HG02588 (cell line): ENCODE measurements around the gene DDB1.

Experiments
- ATAC-seq: cut with Tn5 transposase; IDR thresholded peaks from one replicate; pipeline ENCODE4 v1.9.1; 2021; ENCODE audit warnings: mild to moderate bottlenecking, moderate library complexity; ENCODE audit not compliant: unreplicated experiment

The DDB1 gene

DNA sequence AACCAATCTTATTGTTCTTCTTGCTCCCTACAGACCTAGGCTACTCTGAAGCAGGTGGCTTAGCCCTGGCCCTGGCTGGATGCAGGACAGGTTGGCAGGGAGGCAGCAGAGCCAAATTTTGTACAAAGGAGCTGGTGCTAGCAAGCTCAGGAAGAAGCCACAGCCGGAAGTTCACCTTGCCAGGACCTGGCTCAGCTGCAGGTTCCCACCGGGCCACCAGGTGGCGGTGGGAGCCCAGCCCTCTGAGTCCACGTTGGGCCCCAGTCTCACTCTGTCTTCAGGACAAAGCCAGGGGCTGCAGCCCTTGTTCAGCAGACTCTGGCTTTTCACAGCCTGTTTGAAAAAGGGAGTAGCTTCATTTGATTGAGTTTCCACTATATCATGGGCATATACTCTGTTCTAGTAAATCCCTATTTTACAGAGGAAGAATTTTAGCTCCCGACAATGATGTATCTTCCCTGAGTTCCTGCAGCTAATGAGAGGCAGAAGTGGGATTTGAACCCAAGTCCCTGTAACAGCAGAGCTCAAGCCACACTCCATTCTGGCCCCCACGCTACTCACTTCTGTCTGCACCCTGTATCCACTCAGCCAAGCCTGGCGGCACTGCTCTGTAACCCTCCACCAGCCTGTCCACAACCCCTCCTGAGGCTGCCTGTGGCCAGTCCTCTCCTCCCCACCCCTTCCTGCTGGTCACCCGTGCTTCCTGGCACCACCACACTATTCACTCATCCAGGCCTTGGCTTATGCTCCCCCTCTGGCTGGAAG lies 3.4 kb upstream of the DDB1 start:
- ATAC-seq = peak; percentile 45

DNA sequence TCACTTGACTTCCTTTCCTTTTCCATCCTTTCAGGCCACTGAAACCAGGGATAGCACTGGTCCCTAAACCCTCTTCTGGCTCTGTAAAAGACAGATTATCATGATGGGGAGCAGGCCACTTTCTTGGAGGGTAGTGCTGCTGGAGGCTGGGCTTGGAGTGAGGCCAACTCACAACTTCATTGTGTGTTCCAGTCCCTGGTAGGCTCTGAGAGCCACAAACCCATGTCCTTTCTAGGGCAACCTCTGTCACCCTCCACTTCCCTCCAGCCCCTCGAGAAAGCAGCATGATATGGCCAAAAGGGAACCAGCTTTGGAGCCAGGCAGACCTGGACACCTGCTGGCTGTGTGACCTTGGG lies 2.4 kb upstream of the DDB1 start:
- ATAC-seq = no peak

DNA sequence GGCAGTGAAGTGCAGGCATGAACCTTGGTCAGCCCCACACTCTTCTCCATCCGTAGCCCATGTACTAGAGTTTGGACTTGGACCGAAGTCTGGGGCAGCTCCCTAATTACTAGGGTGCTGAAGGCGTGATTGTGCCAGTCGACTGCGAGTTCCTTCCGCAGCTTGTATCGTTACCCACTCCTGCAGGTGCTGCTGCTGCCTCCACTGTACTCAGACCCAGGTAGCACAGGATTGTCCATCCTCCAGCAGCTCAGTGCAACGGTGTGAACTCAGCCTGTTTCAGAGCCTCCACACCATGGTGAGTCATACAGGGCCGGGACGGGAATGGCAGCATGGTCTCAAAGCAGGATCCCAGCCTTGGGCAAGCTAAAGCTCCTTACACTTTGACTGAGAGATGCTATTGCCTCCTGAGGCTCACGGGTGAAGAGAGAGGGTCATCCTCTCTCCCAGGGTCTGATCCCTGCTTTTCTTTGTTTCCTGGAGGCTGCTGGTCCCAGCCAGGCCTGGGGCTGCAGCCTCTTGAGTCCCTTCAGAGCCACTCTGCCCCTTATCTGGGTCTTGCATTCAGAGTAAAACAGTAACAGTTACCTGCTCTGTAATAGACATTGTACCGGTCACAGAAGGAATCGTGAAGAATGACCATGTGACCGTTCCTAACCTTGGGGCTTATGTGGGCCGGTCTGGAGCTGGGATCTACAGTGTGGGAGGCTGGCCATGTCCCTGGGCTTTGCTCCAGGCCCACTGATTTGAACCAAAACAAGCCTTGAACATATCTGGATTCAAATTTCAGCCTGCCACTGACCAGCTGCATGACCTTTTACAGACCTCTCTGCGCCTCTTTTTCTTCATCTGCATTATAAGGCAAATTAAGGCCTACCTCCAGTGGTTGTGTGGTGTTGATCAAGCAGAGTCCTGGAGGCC lies 1.8 kb upstream of the DDB1 start:
- no peak for ATAC-seq

DNA sequence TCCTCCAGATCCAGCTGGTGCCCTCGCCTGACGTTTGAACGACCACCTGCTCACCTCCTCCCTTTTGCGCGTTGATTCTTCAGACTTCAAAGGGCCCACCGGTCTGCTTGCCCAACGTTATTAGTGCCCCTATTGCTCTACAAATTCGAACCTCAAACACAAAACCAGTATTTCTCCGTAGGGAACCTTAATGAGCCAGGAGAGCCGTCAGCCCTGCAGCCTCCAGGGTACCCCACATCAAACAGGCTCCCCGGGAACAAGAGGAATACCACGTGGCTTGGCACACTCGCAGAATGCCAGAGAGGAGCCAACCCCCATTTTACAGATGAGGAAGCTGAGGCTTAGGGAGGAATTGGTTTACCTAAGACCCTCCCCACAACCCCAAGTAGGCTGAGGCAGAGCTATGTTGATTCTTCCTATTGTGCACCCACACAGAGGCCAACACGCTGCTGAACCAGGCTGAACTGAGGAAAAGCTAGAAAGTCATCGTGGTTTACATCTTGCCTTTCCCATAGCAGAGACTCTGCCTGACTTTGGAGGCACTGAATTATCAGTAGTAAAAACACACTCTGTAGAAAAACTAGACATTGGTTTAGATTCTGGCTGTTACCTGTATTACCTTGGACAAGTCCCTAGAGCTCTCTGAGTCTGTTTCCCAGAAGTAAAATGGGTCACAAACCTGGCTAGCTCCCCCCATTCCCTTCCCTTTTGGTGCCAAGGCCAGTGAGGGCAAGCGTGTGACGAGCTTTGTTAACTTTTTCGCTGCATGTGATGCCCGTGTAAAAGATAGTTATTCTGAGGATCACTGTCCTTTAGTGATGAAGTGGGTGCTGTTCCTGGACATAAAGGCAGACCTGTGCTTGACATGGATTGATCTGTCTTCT lies 887 bp upstream of the DDB1 start:
- no peak for ATAC-seq

DNA sequence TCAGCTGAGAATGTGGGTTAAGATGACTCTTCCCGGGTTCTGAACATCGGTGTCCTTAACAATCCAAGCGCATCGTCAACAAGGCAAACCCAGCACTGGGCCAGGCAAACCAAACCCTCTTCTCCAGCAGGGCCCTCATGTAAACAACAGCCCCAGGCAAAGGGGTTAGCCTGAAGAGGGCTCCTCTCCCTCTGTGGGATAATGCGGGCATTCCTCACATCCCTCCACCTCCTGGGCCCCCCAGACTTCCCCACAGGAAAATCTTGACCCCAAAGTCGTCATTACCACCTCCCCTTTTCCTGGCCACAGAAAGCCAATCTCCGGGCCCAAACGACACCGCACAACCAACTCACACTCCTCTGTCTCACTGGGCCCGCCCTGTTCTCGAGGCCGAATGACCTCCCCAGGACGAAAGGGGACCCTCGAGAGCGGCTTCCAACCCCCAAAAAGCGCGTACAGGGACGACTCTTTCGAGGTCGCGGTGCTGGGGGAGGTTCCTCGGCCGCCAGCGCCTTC lies 566 bp downstream of the DDB1 start:
- ATAC-seq = no peak

DNA sequence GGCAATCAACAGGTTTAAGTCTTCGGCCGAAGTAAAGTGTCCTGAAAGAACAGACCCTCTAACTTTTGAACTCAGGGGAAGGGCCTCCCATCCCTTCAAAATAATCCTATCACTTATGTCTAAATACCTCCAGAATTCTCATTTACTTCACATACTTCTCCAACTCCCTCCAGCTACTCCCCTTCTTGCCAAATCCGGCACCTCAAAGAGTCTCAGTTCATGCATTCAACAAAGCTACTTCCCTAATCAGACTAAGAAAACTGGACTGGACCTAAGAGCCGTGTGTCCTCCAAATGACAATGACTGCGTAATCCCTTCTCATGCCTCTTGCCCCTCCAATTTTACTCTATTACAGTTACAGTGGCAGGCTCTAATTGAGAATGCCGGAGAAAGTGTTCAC lies 1.3 kb downstream of the DDB1 start:
- no peak for ATAC-seq

DNA sequence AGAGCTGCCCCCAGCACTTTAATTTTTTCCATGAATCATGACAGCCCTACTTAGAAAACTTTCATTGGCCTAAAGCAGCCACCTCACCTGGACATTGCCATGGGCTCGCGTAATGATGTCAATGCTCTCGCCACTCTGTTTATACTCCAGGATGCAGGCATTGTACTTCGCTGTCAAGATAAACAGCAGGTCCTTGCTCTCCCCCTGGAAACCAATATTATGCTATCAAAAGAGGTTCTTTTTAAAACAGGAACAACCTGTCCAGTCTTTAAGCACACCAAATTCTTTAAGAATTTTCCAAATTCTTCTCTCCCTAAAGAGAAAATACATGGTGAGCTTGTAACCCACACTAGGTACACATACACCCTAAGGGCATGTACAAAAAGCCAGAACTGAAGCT lies 3.0 kb downstream of the DDB1 start:
- ATAC-seq = no peak

DNA sequence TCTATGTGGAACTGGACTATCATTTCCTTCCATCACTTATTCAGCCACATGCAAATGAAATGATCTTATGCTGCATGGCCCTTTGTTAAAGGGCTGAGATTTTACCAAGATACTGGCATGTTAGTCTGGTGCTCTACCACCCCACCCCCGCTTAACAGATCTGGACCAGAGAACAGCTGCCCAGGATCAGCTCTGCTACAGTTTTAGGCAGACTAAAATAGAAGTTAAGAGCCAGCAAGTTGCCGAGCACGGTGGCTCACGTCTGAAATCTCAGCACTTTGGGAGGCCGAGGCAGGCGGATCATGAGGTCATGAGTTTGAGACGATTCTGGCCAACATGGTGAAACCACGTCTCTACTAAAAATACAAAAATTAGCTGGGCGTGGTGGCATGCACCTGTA lies 4.6 kb downstream of the DDB1 start:
- no peak for ATAC-seq

DNA sequence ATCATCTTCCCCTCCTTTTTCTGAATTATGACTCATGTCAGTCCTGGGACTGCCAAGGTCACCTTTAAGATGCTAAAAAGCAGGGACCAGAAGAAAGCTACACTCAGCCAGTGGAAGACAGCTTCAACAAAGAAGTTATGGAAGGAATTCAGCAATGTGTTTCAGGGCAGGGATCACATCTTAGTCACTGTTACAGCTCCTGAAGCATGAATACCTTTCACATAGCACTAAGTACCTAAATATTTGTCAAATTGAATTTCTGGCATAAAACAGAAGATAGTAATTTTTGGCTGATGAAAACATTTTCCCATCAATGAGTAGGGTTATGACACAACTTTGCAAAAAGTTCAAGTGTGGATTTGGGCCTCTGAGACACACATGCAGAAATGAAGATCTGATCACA lies 5.2 kb downstream of the DDB1 start:
- no peak for ATAC-seq

DNA sequence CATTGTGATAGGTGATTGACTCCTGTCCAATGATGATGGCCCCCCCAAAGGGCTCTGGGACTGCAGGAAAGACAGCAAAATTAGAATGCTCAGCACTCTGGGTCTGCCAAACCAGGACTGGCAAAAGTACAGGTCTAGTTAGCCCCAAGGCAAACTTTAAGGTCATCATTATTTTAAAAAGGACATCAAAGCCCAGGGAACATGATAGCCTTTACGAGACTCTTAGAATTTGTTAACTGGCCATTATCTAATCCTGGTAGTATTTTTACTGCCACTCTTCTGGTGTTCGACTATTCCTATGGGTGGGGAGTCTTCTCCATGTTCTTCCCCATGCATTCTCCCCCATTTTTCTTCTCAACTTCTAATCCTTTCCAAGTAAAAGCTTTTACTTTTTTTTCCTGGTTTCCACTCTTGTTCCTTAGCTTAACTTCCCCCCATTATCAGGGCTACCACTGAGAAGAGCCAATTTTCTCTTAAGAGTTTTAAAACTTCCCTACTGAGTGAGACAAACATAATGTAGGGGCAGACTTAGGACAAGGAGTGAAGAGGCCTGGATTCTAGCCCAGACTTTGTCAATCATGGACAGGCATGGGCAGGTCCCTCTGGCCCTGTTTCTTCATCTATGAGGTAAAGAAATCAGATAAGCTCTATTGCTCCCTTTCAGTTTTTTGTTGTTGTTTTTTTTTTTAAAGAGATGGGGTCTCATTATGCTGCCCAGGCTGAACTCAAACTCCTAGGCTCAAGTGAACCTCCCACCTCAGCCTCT lies 7.1 kb downstream of the DDB1 start:
- ATAC-seq = no peak

DNA sequence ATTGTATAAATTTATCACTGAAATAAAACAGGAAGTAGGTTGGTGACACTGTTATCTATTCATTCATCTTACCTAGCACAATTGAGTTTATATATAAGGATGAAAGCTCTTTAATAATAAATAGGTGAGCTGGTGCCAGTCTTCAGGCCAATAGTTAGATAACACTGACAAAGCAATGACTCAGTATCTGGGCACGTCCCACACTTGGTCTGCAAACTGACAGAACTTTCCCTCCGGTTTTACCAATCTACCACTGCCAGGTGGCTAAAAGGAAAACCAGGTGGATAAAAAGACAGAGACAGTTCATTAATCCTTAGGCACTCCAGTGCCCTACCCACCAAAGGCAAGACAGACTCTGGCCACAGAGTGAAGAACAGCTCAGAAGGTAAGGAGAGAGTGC lies 17.6 kb downstream of the DDB1 start:
- ATAC-seq = no peak

DNA sequence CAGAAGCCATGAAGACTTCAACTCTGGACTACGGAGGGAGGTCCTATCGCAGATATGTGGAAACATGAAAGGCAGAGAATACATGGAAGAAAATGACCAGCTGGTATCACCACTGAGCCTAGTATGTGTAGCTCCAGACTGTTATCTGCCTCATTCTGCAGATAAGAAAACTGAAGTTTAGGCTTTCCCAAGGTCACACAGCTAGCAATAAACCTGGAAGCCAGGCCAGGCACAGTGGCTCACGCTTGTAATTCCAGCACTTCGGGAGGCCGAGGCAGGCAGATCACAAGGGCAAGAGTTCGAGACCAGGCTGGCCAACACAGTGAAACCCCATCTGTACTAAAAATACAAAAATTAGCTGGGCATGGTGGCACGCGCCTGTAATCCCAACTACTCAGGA lies 22.2 kb downstream of the DDB1 start:
- no peak for ATAC-seq

DNA sequence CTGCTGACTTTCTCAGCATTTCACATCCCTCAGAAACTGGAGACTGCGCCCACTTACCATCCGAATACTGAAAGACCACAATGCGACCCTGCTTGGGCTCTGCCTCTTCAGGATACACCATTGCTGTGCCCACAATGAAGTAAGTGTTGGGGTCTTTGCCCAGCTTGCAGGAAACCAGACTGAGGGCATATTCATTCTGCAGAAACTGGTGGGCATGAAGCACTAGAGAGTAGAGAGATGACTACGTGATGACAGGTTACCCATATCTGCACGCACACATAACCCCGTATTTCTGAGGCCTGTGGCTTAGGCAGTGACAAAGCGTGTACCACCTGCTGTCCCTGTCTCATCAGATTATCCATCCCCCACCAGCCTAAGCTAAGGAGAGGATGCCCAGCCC lies 23.2 kb downstream of the DDB1 start:
- ATAC-seq = no peak

DNA sequence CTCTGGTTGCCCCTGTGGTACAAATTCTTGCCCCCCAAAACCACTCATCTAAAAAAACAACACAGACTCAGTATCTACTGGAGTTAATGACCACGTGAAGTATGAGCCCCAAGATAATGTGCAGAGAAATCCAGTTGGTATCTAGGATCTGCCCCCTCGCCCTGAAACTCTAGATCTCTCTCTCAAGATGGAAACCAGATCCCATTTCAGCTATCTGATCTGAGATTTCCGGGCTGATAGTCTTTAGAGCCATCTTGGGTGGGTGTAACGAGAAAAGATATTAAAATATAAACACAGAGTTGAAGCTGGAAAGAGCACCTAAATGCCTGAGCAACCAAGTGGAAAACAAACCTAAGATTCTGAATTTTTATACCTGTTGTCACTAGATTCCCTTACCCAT lies 23.8 kb downstream of the DDB1 start:
- no peak for ATAC-seq

DNA sequence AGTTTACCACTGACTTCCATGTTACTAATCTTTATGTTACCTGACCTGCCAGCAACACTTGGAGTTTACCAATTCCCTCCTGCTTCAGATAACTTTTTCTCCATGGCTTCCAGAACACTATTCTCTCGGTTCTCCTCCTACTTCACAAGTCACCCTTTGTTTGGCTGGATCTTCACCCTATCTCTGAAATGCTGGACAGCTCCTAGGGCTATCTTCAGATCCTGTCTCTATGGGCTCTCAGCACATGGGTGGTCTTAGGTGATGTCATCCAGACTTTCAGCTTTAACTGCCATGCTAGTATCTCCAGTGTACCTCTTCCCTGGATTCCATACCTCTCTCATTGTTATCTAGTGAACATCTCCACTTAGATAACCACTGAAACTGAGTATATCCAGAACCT lies 25.6 kb downstream of the DDB1 start:
- ATAC-seq = no peak

DNA sequence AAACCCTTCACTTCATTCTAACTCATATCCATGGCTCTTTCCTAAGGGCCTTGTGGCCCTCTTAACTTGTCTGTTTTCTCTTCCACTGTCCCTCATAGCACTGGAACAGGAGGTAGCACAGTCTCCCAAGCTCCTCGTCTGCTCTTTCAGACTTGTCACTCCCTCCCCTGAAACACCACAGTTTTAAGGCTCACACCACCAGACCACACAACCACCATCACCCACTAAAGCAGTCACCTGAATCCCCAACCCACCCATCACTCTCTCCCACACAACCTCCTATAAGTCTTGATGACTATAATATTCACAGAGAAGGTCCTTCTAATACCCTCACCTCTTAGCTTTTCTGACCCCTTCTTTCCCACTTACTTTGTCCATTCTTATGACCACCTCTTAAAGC lies 26.7 kb downstream of the DDB1 start:
- no peak for ATAC-seq

DNA sequence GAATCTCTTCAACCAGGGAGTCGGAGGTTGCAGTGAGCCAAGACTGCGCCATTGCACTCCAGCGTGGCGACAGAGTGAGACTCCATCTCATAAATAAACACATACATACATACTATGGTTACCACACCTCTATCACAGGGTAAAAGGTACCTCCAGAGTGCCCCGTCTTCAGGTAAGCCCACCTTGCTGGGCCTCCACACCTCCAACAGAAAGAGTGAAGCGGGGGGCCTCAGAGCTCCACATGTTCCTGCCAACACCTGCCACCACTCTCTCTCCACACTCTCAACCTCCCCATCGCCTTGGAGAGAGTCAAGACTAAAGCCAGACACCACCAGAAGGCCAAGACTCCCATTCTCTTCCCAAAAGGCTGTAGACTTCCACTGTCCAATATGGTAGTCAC lies 27.5 kb downstream of the DDB1 start:
- ATAC-seq = no peak

DNA sequence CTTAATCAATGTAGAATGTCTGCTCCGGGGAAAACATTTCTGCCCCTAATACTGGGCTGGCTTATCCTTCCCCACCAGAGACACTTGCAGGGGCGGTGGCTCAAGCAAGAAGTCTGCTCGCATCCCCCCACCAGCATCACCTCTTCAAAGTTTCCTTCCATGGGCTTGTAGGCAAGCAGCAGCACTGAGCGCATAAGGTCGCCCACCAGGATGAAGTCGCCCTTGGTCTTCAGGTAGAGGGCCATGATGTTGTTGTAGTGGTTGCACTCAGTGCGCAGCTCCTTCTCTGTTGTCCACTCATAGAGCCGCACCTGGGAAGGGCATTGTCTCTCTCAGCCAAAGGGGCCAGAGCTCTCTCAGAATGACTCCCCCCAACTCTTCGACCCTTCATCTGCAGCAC lies 29.2 kb downstream of the DDB1 start:
- ATAC-seq = no peak

DNA sequence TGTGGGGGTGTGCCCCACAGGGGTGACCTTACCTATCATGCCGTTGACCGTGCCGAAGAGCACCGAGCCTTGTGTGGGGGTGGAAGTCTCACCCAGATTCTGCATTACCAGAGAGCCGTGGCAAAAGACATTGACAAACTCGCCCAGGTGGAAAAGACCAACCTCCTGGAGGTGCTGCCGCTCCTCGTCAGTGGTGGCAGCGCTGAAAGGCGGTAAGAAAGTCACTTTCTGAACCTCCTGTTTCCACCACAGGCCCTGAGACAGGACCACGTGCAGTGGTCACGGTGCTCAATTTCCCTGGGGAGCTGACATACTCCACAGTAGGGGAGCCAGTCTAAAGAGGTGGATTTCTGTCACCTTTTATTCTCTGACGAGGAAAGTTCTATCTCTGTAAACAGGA lies 30.4 kb downstream of the DDB1 start:
- ATAC-seq = no peak

DNA sequence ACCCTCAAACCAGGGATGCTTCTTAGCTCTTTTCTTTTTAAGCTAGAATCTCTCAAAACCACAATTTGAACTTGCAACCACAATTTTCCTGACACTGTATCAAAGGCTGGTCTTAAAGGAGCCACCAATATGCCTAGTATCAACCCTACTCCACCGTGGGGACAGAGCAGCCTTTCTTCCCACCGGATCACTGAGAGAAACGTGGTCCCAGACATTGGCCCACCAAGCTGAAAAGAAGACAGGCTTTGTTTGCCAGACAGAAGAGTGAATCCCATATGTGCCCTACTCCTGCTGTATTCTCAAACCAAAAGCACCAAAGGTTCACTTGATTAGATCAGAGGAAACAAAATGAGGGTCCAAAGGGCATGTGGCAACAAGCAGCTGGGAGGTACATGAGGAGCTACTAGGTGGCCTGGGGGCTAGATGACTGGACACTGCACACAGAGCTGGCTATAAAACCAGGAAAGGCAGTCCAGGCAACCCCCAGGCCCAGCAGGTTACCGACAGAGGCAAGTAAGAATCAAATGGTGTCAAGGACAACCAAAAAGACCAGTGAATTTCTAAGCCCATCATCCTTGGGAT lies 34.2 kb downstream of the DDB1 start:
- no peak for ATAC-seq
